Neural cell (in vitro differentiated cells): Measurements from ENCODE around the gene SGTA. TPM values are rescaled to one million over a fixed set of nuclear protein-coding genes. Genes with fewer than 3 reads are reported as not detected.
"Not testable (repeated sequence)": the region's sequence is repeated elsewhere in the genome, so short reads cannot be mapped to it uniquely, and the experiment has no call there.

Experiments
- H2AFZ ChIP-seq: fragments of 200-600, 300-800 bp; sonication (generic), shearing (Covaris generic); 2 replicates; pipeline ENCODE4 v1.6.0; 2014; ENCODE audit warnings: low read depth, mild to moderate bottlenecking, antibody characterized with exemption, low read length, moderate library complexity
- H3F3A ChIP-seq: fragments of 200-600 bp; shearing (Covaris generic); 2 replicates; pipeline ENCODE4 v1.6.1; 2016; ENCODE audit warnings: mild to moderate bottlenecking, moderate library complexity, mixed read lengths, antibody characterized with exemption, low read length; ENCODE audit not compliant: insufficient read depth, poor library complexity, severe bottlenecking
- H3K27ac ChIP-seq: fragments of 200-600, 300-800 bp; sonication (generic), shearing (Covaris generic); 2 replicates; pipeline ENCODE4 v1.5.1; 2014; ENCODE audit warnings: mild to moderate bottlenecking, low read length, moderate library complexity
- H3K27me3 ChIP-seq: fragments of 300-800, 200-600 bp; sonication (generic), shearing (Covaris generic); 2 replicates; pipeline ENCODE4 v1.6.0; 2014; ENCODE audit warnings: mild to moderate bottlenecking, low read depth, low read length, moderate library complexity; ENCODE audit not compliant: insufficient read depth
- H3K36me3 ChIP-seq: fragments of 300-800, 200-600 bp; sonication (generic), shearing (Covaris generic); 2 replicates; pipeline ENCODE4 v1.5.1; 2014; ENCODE audit warnings: mild to moderate bottlenecking, antibody characterized with exemption, low read length, moderate library complexity; ENCODE audit not compliant: insufficient read depth
- H3K4me2 ChIP-seq: fragments of 300-800, 200-600 bp; sonication (generic), shearing (Covaris generic); 2 replicates; pipeline ENCODE4 v1.6.0; 2014; ENCODE audit warnings: mild to moderate bottlenecking, low read length
- H3K4me3 ChIP-seq: fragments of 300-800, 200-600 bp; sonication (generic), shearing (Covaris generic); 2 replicates; pipeline ENCODE4 v1.5.1; 2014; ENCODE audit warnings: mild to moderate bottlenecking, low read length, moderate library complexity
- H3K79me2 ChIP-seq: fragments of 200-600 bp; shearing (Covaris generic); replicated peaks from 2 replicates; pipeline ENCODE4 v1.6.0; 2014; ENCODE audit warnings: mild to moderate bottlenecking, low read length, moderate library complexity; ENCODE audit not compliant: insufficient read depth
- H3K9ac ChIP-seq: fragments of 300-800, 200-600 bp; sonication (generic), shearing (Covaris generic); 2 replicates; pipeline ENCODE4 v1.6.1; 2016; ENCODE audit warnings: mild to moderate bottlenecking, low read length, mixed read lengths
- H3K9me2 ChIP-seq: fragments of 200-600 bp; shearing (Covaris generic); 2 replicates; pipeline ENCODE4 v1.6.1; 2016; ENCODE audit warnings: mild to moderate bottlenecking, low read length, mixed read lengths; ENCODE audit not compliant: insufficient read depth
- H3K9me3 ChIP-seq: fragments of 200-600, 300-800 bp; sonication (generic), shearing (Covaris generic); 2 replicates; pipeline ENCODE4 v1.6.1; 2016; ENCODE audit warnings: mild to moderate bottlenecking, mixed run types, low read length, moderate library complexity, mixed read lengths
- H4K20me1 ChIP-seq: fragments of 200-600 bp; shearing (Covaris generic); 2 replicates; pipeline ENCODE4 v1.6.1; 2016; ENCODE audit warnings: mild to moderate bottlenecking, mixed run types; ENCODE audit not compliant: insufficient read depth
- CTCF ChIP-seq: fragments of 450-650 bp; IDR thresholded peaks from 2 replicates; pipeline ENCODE4 v1.5.1; 2014; ENCODE audit warnings: antibody characterized with exemption, mild to moderate bottlenecking, moderate library complexity; ENCODE audit not compliant: poor library complexity, severe bottlenecking
- EP300 ChIP-seq: fragments of 450-650 bp; conservative IDR thresholded peaks from 2 replicates; pipeline ENCODE4 v1.6.1; 2014; ENCODE audit warnings: antibody characterized with exemption, mild to moderate bottlenecking, moderate library complexity; ENCODE audit not compliant: poor library complexity, severe bottlenecking
- EZH2 ChIP-seq: fragments of 200-600, 300-800 bp; shearing (Covaris generic), sonication (generic); IDR thresholded peaks from 2 replicates; pipeline ENCODE4 v1.6.1; 2014; ENCODE audit warnings: antibody characterized with exemption, low read length, borderline replicate concordance, mild to moderate bottlenecking; ENCODE audit not compliant: insufficient read depth, poor library complexity, severe bottlenecking
- MXI1 ChIP-seq: fragments of 450-650 bp; conservative IDR thresholded peaks from 2 replicates; pipeline ENCODE4 v1.6.1; 2014; ENCODE audit warnings: antibody characterized with exemption, mild to moderate bottlenecking; ENCODE audit not compliant: poor library complexity, severe bottlenecking
- POLR2AphosphoS5 ChIP-seq: IDR thresholded peaks from 2 replicates; pipeline ENCODE4 v1.6.1; 2012
- RAD21 ChIP-seq: fragments of 450-650 bp; conservative IDR thresholded peaks from 2 replicates; pipeline ENCODE4 v1.6.1; 2014; ENCODE audit warnings: antibody characterized with exemption, mild to moderate bottlenecking, moderate library complexity
- SMC3 ChIP-seq: fragments of 450-650 bp; conservative IDR thresholded peaks from 2 replicates; pipeline ENCODE4 v1.6.1; 2014; ENCODE audit warnings: antibody characterized with exemption, mild to moderate bottlenecking, moderate library complexity; ENCODE audit not compliant: poor library complexity
- TAF1 ChIP-seq: IDR thresholded peaks from 2 replicates; pipeline ENCODE4 v1.6.1; 2012; ENCODE audit warnings: low read depth
- polyA plus RNA-seq: library from polyadenylated mRNA; depleted of rRNA; stranded (reverse); fragments of >200 nt; gene quantifications from 2 replicates; pipeline ENCODE4 v1.2.3, GENCODE V29; 2014
- TF ChIP-seq, protein P1 (sequence below): IDR thresholded peaks from 2 replicates; pipeline ENCODE4 v1.6.1; 2012; ENCODE audit warnings: borderline replicate concordance

Gene SGTA
- polyA plus RNA-seq, 1 donor from 2014 or later: 80.6 TPM

DNA sequence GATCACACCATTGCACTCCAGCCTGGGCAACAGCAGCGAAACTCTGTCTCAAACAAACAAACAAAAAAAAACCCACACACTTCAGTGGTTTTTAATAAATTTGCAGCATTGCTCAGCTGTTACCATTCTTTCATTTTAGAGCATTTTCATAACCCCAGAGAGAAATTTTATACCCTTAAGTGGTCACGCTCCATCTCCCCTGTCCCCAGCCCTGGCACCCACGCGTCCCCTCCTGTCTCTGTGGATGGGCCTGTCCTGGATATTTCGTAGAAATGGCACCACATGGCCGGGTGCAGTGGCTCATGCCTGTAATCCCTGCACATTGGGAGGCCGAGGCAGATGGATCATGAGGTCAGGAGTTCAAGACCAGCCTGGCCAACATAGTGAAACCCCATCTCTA is 10.1 kb upstream of the SGTA start:
- no peaks in the 10 kb centered on the region for H4K20me1 ChIP-seq
- no peaks in the 10 kb centered on the region for H3K9me2 ChIP-seq
- no peak overlapping the region for H3K4me2 ChIP-seq
- no peak for TF ChIP-seq EP300
- no peak for TF ChIP-seq CTCF
- TF ChIP-seq TAF1: no peak
- TF ChIP-seq POLR2AphosphoS5: no peak
- TF ChIP-seq EZH2: no peak
- no peak for TF ChIP-seq SMC3
- TF ChIP-seq, protein P1, sequence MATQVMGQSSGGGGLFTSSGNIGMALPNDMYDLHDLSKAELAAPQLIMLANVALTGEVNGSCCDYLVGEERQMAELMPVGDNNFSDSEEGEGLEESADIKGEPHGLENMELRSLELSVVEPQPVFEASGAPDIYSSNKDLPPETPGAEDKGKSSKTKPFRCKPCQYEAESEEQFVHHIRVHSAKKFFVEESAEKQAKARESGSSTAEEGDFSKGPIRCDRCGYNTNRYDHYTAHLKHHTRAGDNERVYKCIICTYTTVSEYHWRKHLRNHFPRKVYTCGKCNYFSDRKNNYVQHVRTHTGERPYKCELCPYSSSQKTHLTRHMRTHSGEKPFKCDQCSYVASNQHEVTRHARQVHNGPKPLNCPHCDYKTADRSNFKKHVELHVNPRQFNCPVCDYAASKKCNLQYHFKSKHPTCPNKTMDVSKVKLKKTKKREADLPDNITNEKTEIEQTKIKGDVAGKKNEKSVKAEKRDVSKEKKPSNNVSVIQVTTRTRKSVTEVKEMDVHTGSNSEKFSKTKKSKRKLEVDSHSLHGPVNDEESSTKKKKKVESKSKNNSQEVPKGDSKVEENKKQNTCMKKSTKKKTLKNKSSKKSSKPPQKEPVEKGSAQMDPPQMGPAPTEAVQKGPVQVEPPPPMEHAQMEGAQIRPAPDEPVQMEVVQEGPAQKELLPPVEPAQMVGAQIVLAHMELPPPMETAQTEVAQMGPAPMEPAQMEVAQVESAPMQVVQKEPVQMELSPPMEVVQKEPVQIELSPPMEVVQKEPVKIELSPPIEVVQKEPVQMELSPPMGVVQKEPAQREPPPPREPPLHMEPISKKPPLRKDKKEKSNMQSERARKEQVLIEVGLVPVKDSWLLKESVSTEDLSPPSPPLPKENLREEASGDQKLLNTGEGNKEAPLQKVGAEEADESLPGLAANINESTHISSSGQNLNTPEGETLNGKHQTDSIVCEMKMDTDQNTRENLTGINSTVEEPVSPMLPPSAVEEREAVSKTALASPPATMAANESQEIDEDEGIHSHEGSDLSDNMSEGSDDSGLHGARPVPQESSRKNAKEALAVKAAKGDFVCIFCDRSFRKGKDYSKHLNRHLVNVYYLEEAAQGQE: no peak
- TF ChIP-seq RAD21: no peak
- H3K9ac ChIP-seq: no peak overlapping the region
- no peaks in the 10 kb centered on the region for H3K27me3 ChIP-seq
- H3K36me3 ChIP-seq: no peaks in the 10 kb centered on the region
- H3K79me2 ChIP-seq: peaks cover 2% of the 10 kb centered on the region
- H3K27ac ChIP-seq: no peak overlapping the region
- no peaks in the 10 kb centered on the region for H3K9me3 ChIP-seq
- no peaks in the 10 kb centered on the region for H3F3A ChIP-seq
- H3K4me3 ChIP-seq: no peak overlapping the region
- H2AFZ ChIP-seq: no peak overlapping the region

GRCh38 chr19:2792666-2793065 is 9.6 kb upstream of the SGTA start:
- not testable (repeated sequence) for H3K79me2 ChIP-seq

DNA sequence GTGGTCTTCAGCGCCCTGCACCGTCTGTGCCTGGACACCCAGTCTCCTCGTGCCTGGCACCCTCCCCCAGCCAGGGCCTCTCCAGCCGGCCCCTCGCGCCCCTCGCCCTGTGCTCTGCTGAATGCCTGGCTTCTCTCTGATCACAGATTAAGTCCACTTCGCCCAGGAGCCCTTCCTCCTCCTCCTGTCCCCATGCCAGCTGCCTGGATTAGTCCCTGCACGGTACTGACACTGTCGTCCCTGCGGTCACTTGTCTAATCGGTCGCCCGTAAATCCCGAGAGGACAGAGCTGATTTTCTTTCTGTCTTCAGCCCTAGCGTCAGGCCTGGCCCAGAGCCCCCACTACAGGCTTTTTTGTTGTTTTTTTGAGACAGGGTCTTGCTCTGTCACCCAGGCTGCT is 8.8 kb upstream of the SGTA start:
- no peaks in the 10 kb centered on the region for H3K27me3 ChIP-seq
- no peak overlapping the region for H3K4me2 ChIP-seq
- H3K27ac ChIP-seq: no peak overlapping the region
- H2AFZ ChIP-seq: no peak overlapping the region
- TF ChIP-seq EZH2 (no peak), CTCF (no peak), EP300 (no peak), TAF1 (no peak), MXI1 (no peak), POLR2AphosphoS5 (no peak), RAD21 (no peak), SMC3 (no peak)
- TF ChIP-seq, protein P1: no peak
- no peaks in the 10 kb centered on the region for H3F3A ChIP-seq
- H3K79me2 ChIP-seq: peaks cover 11% of the 10 kb centered on the region
- no peak overlapping the region for H3K9ac ChIP-seq
- no peaks in the 10 kb centered on the region for H3K9me3 ChIP-seq
- H3K9me2 ChIP-seq: no peaks in the 10 kb centered on the region
- H3K4me3 ChIP-seq: no peak overlapping the region
- H3K36me3 ChIP-seq: no peaks in the 10 kb centered on the region
- no peaks in the 10 kb centered on the region for H4K20me1 ChIP-seq

More at GRCh38 chr19:2792666-2793065, 9.6 kb upstream of the SGTA start:
- H3K4me3 ChIP-seq, H3F3A ChIP-seq, H3K9me3 ChIP-seq, H3K4me2 ChIP-seq, H3K9ac ChIP-seq, H3K9me2 ChIP-seq, H3K36me3 ChIP-seq, H2AFZ ChIP-seq, H3K27me3 ChIP-seq, H3K27ac ChIP-seq, H4K20me1 ChIP-seq: not testable (repeated sequence)
